Measurements from ENCODE around the gene NDUFS3.
"Not testable (repeated sequence)": the region's sequence is repeated elsewhere in the genome, so short reads cannot be mapped to it uniquely, and the experiment has no call there.

Gene NDUFS3

GRCh38 chr11:47578524-47579494 lies at the start of gene NDUFS3, which contains the start of gene KBTBD4:
TSS of gene NDUFS3 (plus strand) at chr11:47579074. CDS start at chr11:47579092, 18 bp downstream.
TSS of gene KBTBD4 (minus strand) at chr11:47578970. CDS start at chr11:47578951, 19 bp downstream.
- peak; percentile 96 for ATAC-seq
- Mint-ChIP-seq H3K4me1 (peaks cover 34% of the 10 kb centered on the region), H3K4me3 (peak within 1 kb of the TSS; percentile 99), H3K9me3 (no peaks in the 10 kb centered on the region), H3K27me3 (no peaks in the 10 kb centered on the region), H3K27ac (peak within 1 kb of the TSS; percentile 94), H3K36me3 (peaks cover 38% of the 10 kb centered on the region)

DNA sequence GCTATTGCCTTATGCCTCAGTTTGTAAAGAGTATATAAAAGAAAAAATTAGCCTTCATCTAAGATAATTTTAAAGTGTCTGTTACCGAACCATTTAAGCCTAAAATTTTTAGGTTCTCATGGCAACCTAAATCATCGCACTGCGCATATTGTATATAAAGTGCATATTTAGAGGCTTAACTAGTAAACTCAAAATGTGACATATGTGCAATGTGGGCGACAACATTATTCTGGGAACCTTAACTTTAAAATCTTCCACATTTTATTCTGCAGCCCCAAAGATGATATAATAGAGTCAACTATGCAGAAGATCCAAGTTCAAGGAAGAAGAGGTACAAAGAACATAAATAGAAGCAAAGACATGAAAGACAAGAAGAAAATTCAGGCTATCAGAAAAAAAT lies 48.9 kb upstream of the NDUFS3 start:
- ATAC-seq, result no peak
- H3K4me3 Mint-ChIP-seq, result no peak overlapping the region
- H3K4me1 Mint-ChIP-seq, result peaks cover 53% of the 10 kb centered on the region
- H3K9me3 Mint-ChIP-seq, result no peaks in the 10 kb centered on the region
- peak overlapping the region; percentile 23 for H3K27ac Mint-ChIP-seq
- H3K27me3 Mint-ChIP-seq, result no peaks in the 10 kb centered on the region
- H3K36me3 Mint-ChIP-seq, result peaks cover 16% of the 10 kb centered on the region

DNA sequence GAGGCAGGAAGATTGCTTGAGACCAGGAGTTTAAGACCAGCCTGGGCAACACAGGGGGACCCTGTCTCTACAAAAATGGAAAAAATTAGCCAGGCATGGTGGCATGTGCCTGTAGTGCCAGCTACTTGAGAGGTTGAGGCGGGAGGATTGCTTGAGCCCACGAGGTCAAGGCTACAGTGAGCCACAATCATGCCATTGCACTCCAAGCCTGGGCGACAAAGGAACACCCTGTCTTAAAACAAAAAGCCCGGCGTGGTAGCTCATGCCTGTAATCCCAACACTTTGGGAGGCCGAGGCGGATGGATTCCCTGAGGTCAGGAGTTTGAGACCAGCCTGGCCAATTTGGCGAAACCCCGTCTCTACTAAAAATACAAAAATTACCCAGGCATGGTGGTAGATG lies 48.2 kb upstream of the NDUFS3 start:
- H3K27ac Mint-ChIP-seq, result peak overlapping the region; percentile 23
- H3K9me3 Mint-ChIP-seq, ATAC-seq, H3K27me3 Mint-ChIP-seq, H3K4me3 Mint-ChIP-seq: not testable (repeated sequence)
- peaks cover 13% of the 10 kb centered on the region for H3K36me3 Mint-ChIP-seq
- peaks cover 50% of the 10 kb centered on the region for H3K4me1 Mint-ChIP-seq

DNA sequence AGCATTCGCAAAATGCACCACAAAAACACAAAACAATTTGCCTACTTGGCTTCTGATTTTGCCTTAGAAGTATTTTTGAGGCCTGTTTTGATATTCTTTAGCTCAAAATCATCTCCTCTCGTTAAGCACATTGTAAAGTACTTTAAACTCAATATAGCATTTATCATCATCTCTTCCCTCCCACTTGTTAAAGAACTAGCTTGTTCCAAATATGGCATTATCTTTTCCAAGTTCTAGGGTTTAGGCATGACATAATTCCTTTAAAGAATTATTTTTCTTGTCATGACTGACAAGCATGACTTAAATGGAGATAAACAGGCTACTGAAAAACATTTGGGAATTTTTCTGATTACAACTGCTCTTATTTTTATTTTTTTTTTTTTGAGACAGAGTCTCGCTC lies 47.2 kb upstream of the NDUFS3 start:
- peaks cover 15% of the 10 kb centered on the region for H3K36me3 Mint-ChIP-seq

GRCh38 chr11:47532597-47533213 lies 46.2 kb upstream of the NDUFS3 start:
- no peak for ATAC-seq
- no peak overlapping the region for H3K27ac Mint-ChIP-seq
- H3K27me3 Mint-ChIP-seq, result no peaks in the 10 kb centered on the region
- H3K4me1 Mint-ChIP-seq, result peaks cover 40% of the 10 kb centered on the region
- peaks cover 15% of the 10 kb centered on the region for H3K36me3 Mint-ChIP-seq
- no peaks in the 10 kb centered on the region for H3K9me3 Mint-ChIP-seq
- H3K4me3 Mint-ChIP-seq, result no peak overlapping the region

More for the DNA sequence above, 47.2 kb upstream of the NDUFS3 start:
- Mint-ChIP-seq H3K4me1 (peaks cover 41% of the 10 kb centered on the region), H3K27ac (no peak overlapping the region), H3K9me3 (no peaks in the 10 kb centered on the region), H3K27me3 (no peaks in the 10 kb centered on the region), H3K4me3 (no peak overlapping the region)
- ATAC-seq, result no peak

GRCh38 chr11:47533690-47534151 lies 45.2 kb upstream of the NDUFS3 start:
- H3K27ac Mint-ChIP-seq, result no peak overlapping the region
- H3K4me1 Mint-ChIP-seq, result peaks cover 47% of the 10 kb centered on the region
- no peak overlapping the region for H3K4me3 Mint-ChIP-seq
- H3K9me3 Mint-ChIP-seq, result no peaks in the 10 kb centered on the region
- H3K36me3 Mint-ChIP-seq, result peaks cover 18% of the 10 kb centered on the region
- ATAC-seq, result no peak
- H3K27me3 Mint-ChIP-seq, result no peaks in the 10 kb centered on the region

DNA sequence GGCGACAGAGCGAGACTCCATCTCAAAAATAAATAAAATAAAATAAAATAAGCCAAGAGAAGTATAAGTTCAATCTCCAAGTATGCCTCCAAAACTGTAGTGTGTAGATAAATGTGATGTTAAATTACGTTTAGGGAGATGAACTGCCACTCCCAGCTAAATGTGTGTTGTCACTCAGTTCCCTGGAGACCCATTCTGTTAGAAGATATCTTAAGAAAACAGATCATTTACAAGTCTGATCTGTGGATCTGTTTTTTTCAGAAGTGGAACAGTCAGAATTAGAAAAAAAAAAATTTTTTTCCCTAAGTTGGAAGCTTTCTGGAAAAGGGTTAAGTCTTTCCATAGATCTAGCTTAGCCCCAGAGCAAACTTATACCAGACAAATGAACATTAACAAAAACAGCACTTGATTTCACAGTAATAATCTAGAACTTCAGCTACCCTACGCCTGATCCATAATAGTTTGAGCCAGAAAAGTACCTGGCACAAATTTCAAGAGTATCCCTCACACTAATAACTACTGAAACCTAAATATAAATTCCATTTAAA lies 44.1 kb upstream of the NDUFS3 start:
- Mint-ChIP-seq H3K4me1 (peaks cover 53% of the 10 kb centered on the region), H3K9me3 (no peaks in the 10 kb centered on the region), H3K36me3 (peaks cover 17% of the 10 kb centered on the region), H3K4me3 (no peak overlapping the region), H3K27me3 (no peaks in the 10 kb centered on the region), H3K27ac (no peak overlapping the region)
- ATAC-seq, result no peak

DNA sequence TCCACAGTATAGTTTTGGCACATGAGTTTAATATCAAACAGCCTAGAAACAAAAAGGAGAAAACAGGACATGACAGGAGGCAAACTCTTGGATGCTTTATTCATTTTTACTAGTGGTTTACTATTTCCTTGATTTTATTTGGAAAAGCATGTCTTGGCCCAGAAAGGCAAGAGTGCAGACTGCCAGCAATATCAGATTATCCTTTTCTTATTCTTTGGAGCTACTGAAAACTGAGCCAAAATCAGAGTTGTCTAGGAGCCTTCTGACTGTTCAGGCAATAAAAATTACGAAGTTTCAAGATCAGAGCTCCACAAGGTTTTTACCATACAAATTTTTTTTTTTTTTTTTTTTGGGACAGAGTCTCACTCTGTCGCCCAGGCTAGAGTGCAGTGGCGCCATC lies 42.0 kb upstream of the NDUFS3 start:
- H3K4me1 Mint-ChIP-seq, result peaks cover 52% of the 10 kb centered on the region
- H3K4me3 Mint-ChIP-seq, result no peak overlapping the region
- H3K27ac Mint-ChIP-seq, result no peak overlapping the region
- H3K27me3 Mint-ChIP-seq, result no peaks in the 10 kb centered on the region
- no peaks in the 10 kb centered on the region for H3K9me3 Mint-ChIP-seq
- ATAC-seq, result no peak
- H3K36me3 Mint-ChIP-seq, result peaks cover 20% of the 10 kb centered on the region

DNA sequence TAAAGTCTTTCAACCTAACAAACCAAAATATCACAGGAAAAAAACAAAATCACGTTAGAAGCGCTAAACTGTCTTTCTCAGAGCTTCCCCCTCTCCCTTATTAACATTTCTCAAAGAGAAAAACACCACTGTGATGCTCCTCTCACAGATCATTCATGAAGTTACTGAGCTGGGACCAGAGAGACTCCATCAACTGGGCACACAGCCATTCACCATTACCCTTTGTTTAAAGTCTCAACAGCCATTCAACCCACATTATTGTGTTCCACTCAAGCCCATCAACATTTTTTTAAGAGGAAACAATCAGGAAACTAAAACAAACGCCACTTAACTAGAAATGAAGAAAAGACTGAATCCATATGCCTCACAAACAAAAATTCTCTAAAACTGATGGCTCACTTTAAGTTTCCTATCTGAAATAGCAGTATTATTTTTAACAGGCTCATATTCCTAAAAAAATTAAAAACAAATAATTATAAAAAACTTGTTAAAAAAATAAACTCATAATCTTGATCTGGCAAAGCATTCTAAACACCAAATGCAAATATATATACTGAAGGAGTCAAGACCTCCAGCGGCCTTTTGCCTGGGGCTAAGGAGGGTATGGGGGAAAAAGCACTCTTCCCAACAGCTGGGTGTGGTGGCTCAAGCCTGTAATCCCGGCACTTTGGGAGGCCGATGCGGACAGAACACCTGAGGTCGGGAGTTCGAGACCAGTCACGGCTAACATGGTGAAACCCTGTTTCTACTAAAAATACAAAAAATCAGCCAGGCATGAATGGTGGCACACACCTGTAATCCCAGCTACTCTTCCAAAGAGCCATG lies 39.9 kb upstream of the NDUFS3 start:
- Mint-ChIP-seq H3K27ac (peak overlapping the region; percentile 39), H3K36me3 (peaks cover 20% of the 10 kb centered on the region), H3K4me3 (no peak overlapping the region), H3K27me3 (no peaks in the 10 kb centered on the region), H3K4me1 (peaks cover 62% of the 10 kb centered on the region), H3K9me3 (no peaks in the 10 kb centered on the region)
- no peak for ATAC-seq

DNA sequence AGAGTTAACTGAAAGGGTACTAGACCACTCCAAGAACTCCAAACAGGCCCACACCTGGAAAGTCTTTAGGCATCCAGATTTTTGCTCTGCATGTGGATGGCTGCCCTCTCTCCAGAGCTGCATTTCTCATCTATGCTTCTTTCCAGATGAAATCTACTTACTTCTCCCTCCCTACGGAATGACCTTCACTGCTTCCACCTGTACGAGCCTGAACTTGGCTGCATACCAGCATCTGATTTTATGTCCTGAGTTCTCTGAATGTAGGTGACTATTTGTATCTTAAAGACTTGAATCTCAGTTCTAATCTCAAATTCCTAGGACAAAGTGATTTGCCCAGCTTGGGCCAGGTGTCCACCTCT lies 39.2 kb upstream of the NDUFS3 start:
- Mint-ChIP-seq H3K4me3 (no peak overlapping the region), H3K27ac (peak overlapping the region; percentile 48), H3K4me1 (peaks cover 69% of the 10 kb centered on the region), H3K36me3 (peaks cover 20% of the 10 kb centered on the region), H3K27me3 (no peaks in the 10 kb centered on the region), H3K9me3 (no peaks in the 10 kb centered on the region)
- no peak for ATAC-seq

DNA sequence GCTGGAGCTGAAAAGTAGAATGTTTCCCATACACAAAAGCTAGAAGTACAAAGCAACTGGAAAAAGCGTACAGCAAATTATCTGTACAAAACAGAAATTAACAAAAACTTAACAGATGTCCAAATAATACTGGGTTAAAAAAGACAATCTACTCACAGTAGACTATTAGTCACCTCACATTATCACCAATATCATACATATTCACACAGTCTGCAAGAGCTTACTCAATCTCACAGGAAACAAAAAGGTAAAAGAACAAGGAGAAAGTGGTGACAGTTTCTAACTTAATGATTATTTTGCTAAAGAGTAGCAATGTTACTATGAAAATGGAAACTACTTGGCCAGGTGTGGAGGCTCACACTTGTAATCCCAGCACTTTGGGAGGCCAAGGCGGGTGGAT lies 37.8 kb upstream of the NDUFS3 start:
- Mint-ChIP-seq H3K4me3 (no peak overlapping the region), H3K27ac (peak overlapping the region; percentile 48), H3K27me3 (no peaks in the 10 kb centered on the region), H3K36me3 (peaks cover 18% of the 10 kb centered on the region), H3K9me3 (no peaks in the 10 kb centered on the region), H3K4me1 (peaks cover 65% of the 10 kb centered on the region)
- no peak for ATAC-seq

DNA sequence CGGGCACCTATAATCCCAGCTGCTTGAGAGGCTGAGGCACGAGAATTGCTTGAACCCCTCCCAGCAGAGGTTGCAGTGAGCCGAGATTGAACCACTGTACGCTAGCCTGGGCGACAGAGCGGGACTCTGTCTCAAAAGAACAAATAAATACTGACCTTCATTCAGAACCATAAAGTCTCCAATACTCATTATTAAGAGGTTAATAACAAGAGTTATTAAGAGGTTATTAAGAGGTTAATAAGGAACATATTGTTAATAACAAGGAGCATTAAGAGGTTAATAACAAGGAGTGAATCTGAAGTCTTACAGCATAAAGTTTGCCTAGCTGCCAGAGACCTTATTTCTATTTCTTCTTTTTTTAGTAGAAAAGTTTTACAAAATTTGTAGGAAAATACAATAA lies 33.6 kb upstream of the NDUFS3 start:
- no peak for ATAC-seq
- H3K27ac Mint-ChIP-seq, result no peak overlapping the region
- H3K27me3 Mint-ChIP-seq, result no peaks in the 10 kb centered on the region
- peaks cover 21% of the 10 kb centered on the region for H3K36me3 Mint-ChIP-seq
- peaks cover 64% of the 10 kb centered on the region for H3K4me1 Mint-ChIP-seq
- H3K4me3 Mint-ChIP-seq, result no peak overlapping the region
- H3K9me3 Mint-ChIP-seq, result no peaks in the 10 kb centered on the region

GRCh38 chr11:47546274-47546673 lies 32.6 kb upstream of the NDUFS3 start:
- Mint-ChIP-seq H3K36me3 (peaks cover 12% of the 10 kb centered on the region), H3K4me1 (peaks cover 64% of the 10 kb centered on the region)
- not testable (repeated sequence) for H3K27me3 Mint-ChIP-seq, ATAC-seq, H3K4me3 Mint-ChIP-seq, H3K9me3 Mint-ChIP-seq, H3K27ac Mint-ChIP-seq

DNA sequence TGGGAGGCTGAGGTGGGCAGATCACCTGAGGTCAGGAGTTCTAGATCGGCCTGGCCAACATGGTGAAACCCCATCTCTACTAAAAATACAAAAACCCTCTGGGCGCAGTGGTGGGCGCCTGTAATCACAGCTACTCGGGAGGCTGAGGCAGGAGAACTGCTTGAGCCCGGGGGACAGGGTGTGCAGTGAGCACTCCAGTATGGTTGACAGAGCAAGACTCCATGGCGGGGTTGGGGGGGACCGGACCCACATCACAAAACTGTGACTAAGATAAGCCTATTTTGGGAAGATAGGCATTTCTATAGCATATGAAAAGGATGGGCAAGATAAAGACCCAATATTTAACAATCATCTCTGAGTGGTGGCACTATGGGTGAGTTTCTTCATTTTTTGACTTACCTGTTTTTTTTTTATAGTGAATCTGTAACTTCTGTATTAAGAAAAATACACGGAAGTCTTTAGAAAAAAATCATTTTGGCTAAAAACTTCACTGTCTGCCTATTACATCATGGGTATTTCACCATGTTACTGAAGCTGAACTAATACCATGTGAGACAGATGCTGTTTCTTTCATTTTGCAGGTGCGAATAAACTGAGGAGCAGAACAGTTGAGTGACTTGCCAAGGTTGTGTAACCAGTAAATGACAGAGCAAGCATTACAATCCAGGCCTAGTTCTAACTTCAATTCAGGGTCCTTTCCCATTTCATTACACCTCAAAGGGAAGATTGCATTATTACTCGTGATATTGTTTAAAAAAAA lies 28.4 kb upstream of the NDUFS3 start:
- Mint-ChIP-seq H3K4me1 (peaks cover 55% of the 10 kb centered on the region), H3K27ac (peak overlapping the region; percentile 100), H3K27me3 (no peaks in the 10 kb centered on the region), H3K9me3 (no peaks in the 10 kb centered on the region), H3K4me3 (peak overlapping the region; percentile 99), H3K36me3 (peaks cover 21% of the 10 kb centered on the region)
- ATAC-seq, result no peak
